ENCODE data around the gene MYO1E.

Gene MYO1E

GRCh38 chr15:59373215-59373614, 544 bp upstream of the MYO1E start:
- DNase-seq (ENCODE audit: low read depth), result no peak
- peak overlapping the region; percentile 89 for H3K4me3 ChIP-seq (ENCODE audit: low read depth, low read length)
- no peak for TF ChIP-seq CTCF (conservative IDR thresholded peaks at IDR 0.05; ENCODE audit: low read depth, low read length)

- TF ChIP-seq CTCF (conservative IDR thresholded peaks at IDR 0.05; ENCODE audit: low read depth, low read length), result no peak
- H3K4me3 ChIP-seq (ENCODE audit: low read depth, low read length), result peak overlapping the region; percentile 89
- peak; percentile 25 for DNase-seq (ENCODE audit: low read depth)
Measured at GRCh38 chr15:59371458-59372351, 966 bp downstream of the MYO1E start.

- TF ChIP-seq CTCF (conservative IDR thresholded peaks at IDR 0.05; ENCODE audit: low read depth, low read length), result no peak
- H3K4me3 ChIP-seq (ENCODE audit: low read depth, low read length), result no peak overlapping the region
- no peak for DNase-seq (ENCODE audit: low read depth)
Measured at GRCh38 chr15:59369597-59369996, 3.1 kb downstream of the MYO1E start.

GRCh38 chr15:59367022-59367451, 5.6 kb downstream of the MYO1E start:
- no peak for TF ChIP-seq CTCF (conservative IDR thresholded peaks at IDR 0.05; ENCODE audit: low read depth, low read length)
- peak; percentile 50 for DNase-seq (ENCODE audit: low read depth)
- no peak overlapping the region for H3K4me3 ChIP-seq (ENCODE audit: low read depth, low read length)

GRCh38 chr15:59366333-59367021, 6.2 kb downstream of the MYO1E start:
- no peak for DNase-seq (ENCODE audit: low read depth)
- no peak overlapping the region for H3K4me3 ChIP-seq (ENCODE audit: low read depth, low read length)
- no peak for TF ChIP-seq CTCF (conservative IDR thresholded peaks at IDR 0.05; ENCODE audit: low read depth, low read length)

GRCh38 chr15:59364248-59364647, 8.4 kb downstream of the MYO1E start:
- no peak overlapping the region for H3K4me3 ChIP-seq (ENCODE audit: low read depth, low read length)
- DNase-seq (ENCODE audit: low read depth), result peak; percentile 24
- no peak for TF ChIP-seq CTCF (conservative IDR thresholded peaks at IDR 0.05; ENCODE audit: low read depth, low read length)

Measured in choroid plexus epithelial cell (primary cell).